Progenitor cell of endocrine pancreas (in vitro differentiated cells): ENCODE measurements around the gene SLC26A11. TPM values are rescaled to one million over a fixed set of nuclear protein-coding genes. Genes with fewer than 3 reads are reported as not detected.

Source experiments
- DNase-seq: peaks from one replicate; pipeline ENCODE4 v3.0.0; 2021; ENCODE audit warnings: low spot score; ENCODE audit not compliant: unreplicated experiment
- H3K27ac Mint-ChIP-seq: 2 replicates; pipeline ENCODE4 v1.8.0; 2021; ENCODE audit warnings: mild to moderate bottlenecking, moderate library complexity, mixed read lengths
- H3K27me3 Mint-ChIP-seq: 2 replicates; pipeline ENCODE4 v1.8.0; 2021; ENCODE audit warnings: mixed read lengths
- H3K36me3 Mint-ChIP-seq: 2 replicates; pipeline ENCODE4 v1.8.0; 2022; ENCODE audit warnings: mixed read lengths; ENCODE audit not compliant: insufficient read depth
- H3K4me1 Mint-ChIP-seq: 2 replicates; pipeline ENCODE4 v1.8.0; 2021; ENCODE audit warnings: low read depth, mixed read lengths
- H3K4me3 Mint-ChIP-seq: 2 replicates; pipeline ENCODE4 v1.8.0; 2021; ENCODE audit warnings: low read depth, mild to moderate bottlenecking, moderate library complexity, mixed read lengths
- H3K9me3 Mint-ChIP-seq: 2 replicates; pipeline ENCODE4 v1.8.0; 2021; ENCODE audit warnings: low read depth, mixed read lengths
- total RNA-seq: library from RNA; stranded (reverse); gene quantifications from 2 replicates; pipeline ENCODE4 v1.2.1, GENCODE V29; 2021
- TF ChIP-seq, protein P1 (sequence below): fragments of 200-600 bp; sonication (generic); IDR thresholded peaks from one replicate; pipeline ENCODE4 v1.5.0; 2021; ENCODE audit warnings: antibody characterized with exemption, mild to moderate bottlenecking; ENCODE audit not compliant: unreplicated experiment

The SLC26A11 gene
- total RNA-seq, 1 donor from 2014 or later = 40.1 TPM

DNA sequence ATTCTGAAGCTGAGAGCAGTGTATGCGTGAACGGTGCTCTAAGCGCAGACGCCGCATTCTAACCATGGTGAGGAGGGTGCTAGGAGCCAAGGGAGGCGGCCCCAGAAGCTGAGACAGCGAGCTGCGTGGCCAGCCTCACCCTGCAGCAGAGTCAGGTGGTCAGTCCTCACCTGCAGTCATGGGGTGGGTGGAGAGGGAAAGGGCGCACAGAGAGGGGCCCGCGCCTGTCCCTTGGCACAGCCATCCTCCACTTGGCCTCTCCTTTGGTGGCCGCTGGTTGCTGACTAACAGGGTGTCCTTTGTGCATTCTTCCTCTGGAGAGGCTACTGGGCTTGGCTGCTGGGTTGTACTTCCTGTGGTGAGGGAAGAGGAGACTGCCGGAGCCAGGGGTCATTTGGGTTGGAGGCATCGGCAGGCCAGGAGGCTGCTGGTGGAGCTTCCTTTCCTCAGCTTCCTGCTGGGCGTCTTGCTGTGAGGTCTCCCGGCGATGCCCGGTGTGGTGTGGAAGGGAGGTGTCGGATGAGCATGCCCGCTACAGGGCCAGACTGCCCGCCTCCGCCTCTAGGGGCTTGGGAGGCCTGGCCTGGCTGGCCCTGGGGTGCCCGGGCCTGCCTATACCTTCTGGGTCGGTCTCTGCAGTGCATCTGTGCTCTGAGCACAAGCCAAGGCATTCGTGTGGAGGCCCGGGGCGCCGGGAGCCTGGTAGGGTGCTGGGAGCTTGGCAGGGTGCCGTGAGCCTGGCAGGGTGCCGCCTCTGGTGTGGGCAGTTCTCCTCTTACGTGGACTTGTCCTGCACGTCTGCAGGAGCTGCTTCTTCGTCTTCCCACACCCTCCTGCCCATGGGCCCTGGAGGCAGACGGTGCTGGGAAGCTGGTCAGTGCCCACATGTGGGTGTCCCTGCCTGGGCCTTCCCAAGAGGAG, 57.8 kb downstream of the SLC26A11 start:
- Mint-ChIP-seq H3K27me3 (no peaks in the 10 kb centered on the region), H3K4me1 (no peaks in the 10 kb centered on the region), H3K9me3 (no peaks in the 10 kb centered on the region), H3K4me3 (no peak overlapping the region), H3K36me3 (peaks cover 10% of the 10 kb centered on the region), H3K27ac (no peak overlapping the region)
- TF ChIP-seq, protein P1, sequence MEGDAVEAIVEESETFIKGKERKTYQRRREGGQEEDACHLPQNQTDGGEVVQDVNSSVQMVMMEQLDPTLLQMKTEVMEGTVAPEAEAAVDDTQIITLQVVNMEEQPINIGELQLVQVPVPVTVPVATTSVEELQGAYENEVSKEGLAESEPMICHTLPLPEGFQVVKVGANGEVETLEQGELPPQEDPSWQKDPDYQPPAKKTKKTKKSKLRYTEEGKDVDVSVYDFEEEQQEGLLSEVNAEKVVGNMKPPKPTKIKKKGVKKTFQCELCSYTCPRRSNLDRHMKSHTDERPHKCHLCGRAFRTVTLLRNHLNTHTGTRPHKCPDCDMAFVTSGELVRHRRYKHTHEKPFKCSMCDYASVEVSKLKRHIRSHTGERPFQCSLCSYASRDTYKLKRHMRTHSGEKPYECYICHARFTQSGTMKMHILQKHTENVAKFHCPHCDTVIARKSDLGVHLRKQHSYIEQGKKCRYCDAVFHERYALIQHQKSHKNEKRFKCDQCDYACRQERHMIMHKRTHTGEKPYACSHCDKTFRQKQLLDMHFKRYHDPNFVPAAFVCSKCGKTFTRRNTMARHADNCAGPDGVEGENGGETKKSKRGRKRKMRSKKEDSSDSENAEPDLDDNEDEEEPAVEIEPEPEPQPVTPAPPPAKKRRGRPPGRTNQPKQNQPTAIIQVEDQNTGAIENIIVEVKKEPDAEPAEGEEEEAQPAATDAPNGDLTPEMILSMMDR = no peak
- DNase-seq = no peak

- Mint-ChIP-seq H3K27me3 (no peaks in the 10 kb centered on the region), H3K27ac (no peak overlapping the region), H3K4me1 (no peaks in the 10 kb centered on the region), H3K9me3 (no peaks in the 10 kb centered on the region), H3K4me3 (no peak overlapping the region), H3K36me3 (peaks cover 7% of the 10 kb centered on the region)
- TF ChIP-seq, protein P1 = no peak
- no peak for DNase-seq
These were observed 59.7 kb downstream of the SLC26A11 start for GRCh38 chr17:80279895-80280294.

DNA sequence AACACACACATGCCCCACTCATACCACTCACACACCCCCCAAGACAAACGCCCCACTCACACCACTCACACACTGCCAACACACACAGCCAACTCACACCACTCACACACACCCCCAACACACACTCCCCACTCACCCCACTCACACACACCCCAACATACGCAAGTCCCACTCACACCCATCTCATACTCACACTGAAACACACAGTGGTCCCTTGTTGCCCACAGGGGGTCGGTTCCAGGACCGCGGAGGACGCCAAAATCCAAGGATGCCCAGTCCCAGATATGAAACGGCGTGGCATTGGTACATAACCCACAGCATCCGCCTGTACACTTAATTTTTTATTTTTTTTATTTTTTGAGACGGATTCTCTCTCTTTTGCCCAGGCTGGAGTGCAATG, 61.3 kb downstream of the SLC26A11 start:
- no peaks in the 10 kb centered on the region for H3K4me1 Mint-ChIP-seq
- TF ChIP-seq, protein P1 = no peak
- no peaks in the 10 kb centered on the region for H3K9me3 Mint-ChIP-seq
- H3K36me3 Mint-ChIP-seq = peaks cover 3% of the 10 kb centered on the region
- no peak overlapping the region for H3K27ac Mint-ChIP-seq
- no peak overlapping the region for H3K4me3 Mint-ChIP-seq
- no peaks in the 10 kb centered on the region for H3K27me3 Mint-ChIP-seq
- no peak for DNase-seq

- Mint-ChIP-seq H3K4me1 (no peaks in the 10 kb centered on the region), H3K9me3 (no peaks in the 10 kb centered on the region), H3K36me3 (peaks cover 3% of the 10 kb centered on the region), H3K27me3 (no peaks in the 10 kb centered on the region), H3K27ac (no peak overlapping the region), H3K4me3 (no peak overlapping the region)
- TF ChIP-seq, protein P1 = no peak
- DNase-seq = no peak
These were observed 63.1 kb downstream of the SLC26A11 start for GRCh38 chr17:80283116-80283852.

DNA sequence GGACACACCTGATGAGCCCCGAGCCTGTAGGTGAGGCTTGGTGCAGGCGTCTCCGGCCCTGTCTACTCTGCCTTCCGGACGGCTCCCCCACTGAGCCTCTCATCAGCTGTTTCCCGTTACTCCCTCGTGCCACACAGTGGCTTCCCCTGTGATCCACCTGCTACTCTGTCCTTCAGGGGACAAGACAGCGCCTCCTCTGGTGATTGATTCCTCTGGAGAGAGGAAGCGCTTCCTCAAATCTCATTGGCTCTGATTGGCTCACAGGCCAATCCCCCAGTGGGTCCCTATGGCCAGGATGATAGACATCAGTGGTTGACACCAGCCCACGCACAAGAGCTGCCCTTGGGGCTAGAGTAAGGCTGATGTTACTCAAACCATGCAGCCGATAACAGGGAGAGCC, 64.4 kb downstream of the SLC26A11 start:
- peaks cover 6% of the 10 kb centered on the region for H3K36me3 Mint-ChIP-seq
- H3K9me3 Mint-ChIP-seq = no peaks in the 10 kb centered on the region
- no peak overlapping the region for H3K27ac Mint-ChIP-seq
- no peak for DNase-seq
- no peaks in the 10 kb centered on the region for H3K27me3 Mint-ChIP-seq
- TF ChIP-seq, protein P1 = no peak
- H3K4me3 Mint-ChIP-seq = no peak overlapping the region
- no peaks in the 10 kb centered on the region for H3K4me1 Mint-ChIP-seq
